Stomach smooth muscle (tissue), 2 donors: ENCODE data around the gene ZNF407.

Experiments used
- H3K27ac ChIP-seq: one replicate; pipeline ENCODE4 v1.7.0; 2013; ENCODE audit warnings: mild to moderate bottlenecking, low read length, inconsistent platforms
- H3K27me3 ChIP-seq, 2 donors: one replicate each; pipeline ENCODE4 v1.7.0; 2013; ENCODE audit warnings: low read length in 2 of 2; ENCODE audit not compliant: insufficient read depth in 2 of 2, control insufficient read depth in 1 of 2
- H3K36me3 ChIP-seq, 2 donors: one replicate each; pipeline ENCODE4 v1.7.0; 2013; ENCODE audit warnings: low read length in 2 of 2; ENCODE audit not compliant: control insufficient read depth in 2 of 2, insufficient read depth in 2 of 2
- H3K4me1 ChIP-seq: one replicate; pipeline ENCODE4 v1.7.0; 2013; ENCODE audit warnings: low read length; ENCODE audit not compliant: control insufficient read depth, insufficient read depth
- H3K4me3 ChIP-seq, 2 donors: one replicate each; pipeline ENCODE4 v1.7.0; 2013; ENCODE audit warnings: low read length in 2 of 2
- H3K9ac ChIP-seq, 2 donors: one replicate each; pipeline ENCODE4 v1.7.0; 2013; ENCODE audit warnings: low read length in 2 of 2, mild to moderate bottlenecking in 1 of 2
- H3K9me3 ChIP-seq, 2 donors: one replicate each; pipeline ENCODE4 v1.7.0; 2013; ENCODE audit warnings: low read length in 2 of 2; ENCODE audit not compliant: control insufficient read depth in 2 of 2
- donor health status: healthy.
- donor health status: Pancreatic carcinoma.

The ZNF407 gene

GRCh38 chr18:74698881-74699280 lies 101.2 kb downstream of the ZNF407 start:
- Histone ChIP-seq H3K27me3 (no peaks in the 10 kb centered on the region), H3K9me3 (no peaks in the 10 kb centered on the region), H3K27ac (no peak overlapping the region), H3K4me3 (no peak overlapping the region), H3K4me1 (no peaks in the 10 kb centered on the region), H3K36me3 (no peaks in the 10 kb centered on the region), H3K9ac (no peak overlapping the region)

GRCh38 chr18:74699455-74699854 lies 101.8 kb downstream of the ZNF407 start:
- H3K9me3 ChIP-seq, result no peaks in the 10 kb centered on the region

GRCh38 chr18:74702950-74703349 lies 105.3 kb downstream of the ZNF407 start:
- Histone ChIP-seq H3K36me3 (no peaks in the 10 kb centered on the region), H3K4me1 (no peaks in the 10 kb centered on the region)

More at GRCh38 chr18:74699455-74699854, 101.8 kb downstream of the ZNF407 start:
- Histone ChIP-seq H3K27me3 (no peaks in the 10 kb centered on the region), H3K27ac (no peak overlapping the region), H3K4me3 (no peak overlapping the region), H3K9ac (no peak overlapping the region), H3K36me3 (no peaks in the 10 kb centered on the region), H3K4me1 (no peaks in the 10 kb centered on the region)

GRCh38 chr18:74708169-74708568 lies 110.5 kb downstream of the ZNF407 start:
- no peaks in the 10 kb centered on the region for H3K9me3 ChIP-seq
- H3K36me3 ChIP-seq, result no peaks in the 10 kb centered on the region
- H3K27ac ChIP-seq, result no peak overlapping the region
- no peak overlapping the region for H3K4me3 ChIP-seq
- no peaks in the 10 kb centered on the region for H3K27me3 ChIP-seq
- H3K4me1 ChIP-seq, result no peaks in the 10 kb centered on the region
- no peak overlapping the region for H3K9ac ChIP-seq

More at GRCh38 chr18:74702950-74703349, 105.3 kb downstream of the ZNF407 start:
- Histone ChIP-seq H3K4me3 (no peak overlapping the region), H3K9ac (no peak overlapping the region), H3K27ac (no peak overlapping the region), H3K9me3 (no peaks in the 10 kb centered on the region), H3K27me3 (no peaks in the 10 kb centered on the region)

GRCh38 chr18:74709452-74709851 lies 111.8 kb downstream of the ZNF407 start:
- H3K9ac ChIP-seq, result no peak overlapping the region
- H3K27me3 ChIP-seq, result no peaks in the 10 kb centered on the region
- no peaks in the 10 kb centered on the region for H3K36me3 ChIP-seq
- H3K9me3 ChIP-seq, result no peaks in the 10 kb centered on the region
- H3K27ac ChIP-seq, result no peak overlapping the region
- H3K4me3 ChIP-seq, result no peak overlapping the region
- H3K4me1 ChIP-seq, result no peaks in the 10 kb centered on the region

- H3K9me3 ChIP-seq, result no peaks in the 10 kb centered on the region
- H3K27me3 ChIP-seq, result no peaks in the 10 kb centered on the region
- no peaks in the 10 kb centered on the region for H3K4me1 ChIP-seq
- H3K36me3 ChIP-seq, result no peaks in the 10 kb centered on the region
- no peak overlapping the region for H3K9ac ChIP-seq
- H3K27ac ChIP-seq, result no peak overlapping the region
- H3K4me3 ChIP-seq, result no peak overlapping the region
These were observed 116.5 kb downstream of the ZNF407 start for GRCh38 chr18:74714120-74714519.

- Histone ChIP-seq H3K4me1 (no peaks in the 10 kb centered on the region), H3K4me3 (no peak overlapping the region), H3K36me3 (no peaks in the 10 kb centered on the region), H3K27ac (no peak overlapping the region), H3K9ac (no peak overlapping the region), H3K27me3 (no peaks in the 10 kb centered on the region), H3K9me3 (no peaks in the 10 kb centered on the region)
These were observed 117.1 kb downstream of the ZNF407 start for GRCh38 chr18:74714791-74715190.

- H3K9ac ChIP-seq, result no peak overlapping the region
- no peaks in the 10 kb centered on the region for H3K9me3 ChIP-seq
- no peak overlapping the region for H3K4me3 ChIP-seq
- no peaks in the 10 kb centered on the region for H3K36me3 ChIP-seq
- no peaks in the 10 kb centered on the region for H3K4me1 ChIP-seq
- no peak overlapping the region for H3K27ac ChIP-seq
- no peaks in the 10 kb centered on the region for H3K27me3 ChIP-seq
These were observed 117.6 kb downstream of the ZNF407 start for GRCh38 chr18:74715306-74715705.

GRCh38 chr18:74715865-74716712 lies 118.4 kb downstream of the ZNF407 start:
- Histone ChIP-seq H3K9me3 (no peaks in the 10 kb centered on the region), H3K36me3 (no peaks in the 10 kb centered on the region), H3K4me1 (no peaks in the 10 kb centered on the region), H3K27me3 (no peaks in the 10 kb centered on the region), H3K4me3 (no peak overlapping the region), H3K27ac (no peak overlapping the region), H3K9ac (no peak overlapping the region)

- Histone ChIP-seq H3K27me3 (no peaks in the 10 kb centered on the region), H3K9me3 (no peaks in the 10 kb centered on the region), H3K4me1 (no peaks in the 10 kb centered on the region), H3K36me3 (no peaks in the 10 kb centered on the region), H3K4me3 (no peak overlapping the region), H3K27ac (no peak overlapping the region), H3K9ac (no peak overlapping the region)
These were observed 120.6 kb downstream of the ZNF407 start for GRCh38 chr18:74718312-74718711.

GRCh38 chr18:74722237-74722636 lies 124.6 kb downstream of the ZNF407 start:
- H3K27ac ChIP-seq, result no peak overlapping the region
- H3K4me1 ChIP-seq, result no peaks in the 10 kb centered on the region
- H3K27me3 ChIP-seq, result no peaks in the 10 kb centered on the region
- no peaks in the 10 kb centered on the region for H3K36me3 ChIP-seq
- no peak overlapping the region for H3K9ac ChIP-seq
- H3K9me3 ChIP-seq, result no peaks in the 10 kb centered on the region
- no peak overlapping the region for H3K4me3 ChIP-seq
